EL (cell line): ENCODE measurements around the gene CA5A.

ENCODE experiments used
- DNase-seq: peaks from one replicate; pipeline ENCODE4 v3.0.0-alpha.2; 2016

The CA5A gene

DNA sequence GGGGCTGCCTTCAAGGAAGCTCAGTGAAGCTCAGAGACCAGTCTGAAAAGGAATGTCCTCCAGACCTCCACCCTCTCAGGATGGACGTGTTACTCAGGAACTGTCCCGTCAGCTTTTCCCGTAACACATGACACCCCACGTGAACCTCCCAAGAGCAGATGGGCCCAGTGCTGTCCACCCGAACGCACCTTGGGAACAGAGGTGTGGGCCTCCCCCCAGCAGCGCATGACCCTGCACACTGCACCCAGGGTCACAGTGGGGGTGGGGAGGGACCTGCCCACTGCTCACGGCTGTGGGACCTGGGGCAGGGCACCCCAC, 88.9 kb downstream of the CA5A start:
- DNase-seq = no peak

DNA sequence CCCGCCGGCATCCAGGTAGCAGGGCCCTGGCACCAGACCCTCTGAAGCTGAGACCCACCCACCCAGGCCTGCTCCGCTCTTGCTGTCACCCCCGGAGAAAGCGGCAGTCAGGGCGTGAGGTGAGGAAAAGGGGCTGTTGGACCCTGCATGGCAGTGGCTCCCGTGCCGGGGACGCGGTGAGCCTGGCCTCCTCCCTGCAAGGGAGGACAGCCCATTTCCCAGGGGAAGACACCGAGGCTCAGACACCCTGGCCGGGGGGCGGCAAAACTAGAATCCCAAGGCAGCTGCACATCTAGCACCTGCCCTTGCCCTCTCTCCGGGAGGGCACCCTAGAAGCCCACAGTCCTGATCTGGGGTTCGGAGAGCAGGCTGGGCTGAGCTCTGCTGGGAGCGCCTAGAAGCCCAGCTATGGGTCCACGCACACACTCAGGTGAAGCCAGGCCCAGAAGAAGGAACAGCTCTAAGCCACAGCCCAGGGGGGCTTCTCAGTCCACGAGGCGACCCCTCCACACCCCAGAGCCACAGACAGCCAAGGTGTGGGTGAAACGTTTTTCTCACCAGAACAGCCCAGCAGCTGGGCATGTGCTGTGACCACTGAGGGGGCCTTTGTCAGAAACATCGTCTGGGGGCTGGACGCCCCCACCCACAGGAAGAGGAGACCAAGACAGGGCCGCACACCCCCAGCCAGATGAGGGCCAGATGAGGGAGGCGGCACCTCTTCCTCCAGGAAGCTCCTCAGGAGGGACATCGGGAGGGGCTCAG, 89.4 kb downstream of the CA5A start:
- DNase-seq = no peak

DNA sequence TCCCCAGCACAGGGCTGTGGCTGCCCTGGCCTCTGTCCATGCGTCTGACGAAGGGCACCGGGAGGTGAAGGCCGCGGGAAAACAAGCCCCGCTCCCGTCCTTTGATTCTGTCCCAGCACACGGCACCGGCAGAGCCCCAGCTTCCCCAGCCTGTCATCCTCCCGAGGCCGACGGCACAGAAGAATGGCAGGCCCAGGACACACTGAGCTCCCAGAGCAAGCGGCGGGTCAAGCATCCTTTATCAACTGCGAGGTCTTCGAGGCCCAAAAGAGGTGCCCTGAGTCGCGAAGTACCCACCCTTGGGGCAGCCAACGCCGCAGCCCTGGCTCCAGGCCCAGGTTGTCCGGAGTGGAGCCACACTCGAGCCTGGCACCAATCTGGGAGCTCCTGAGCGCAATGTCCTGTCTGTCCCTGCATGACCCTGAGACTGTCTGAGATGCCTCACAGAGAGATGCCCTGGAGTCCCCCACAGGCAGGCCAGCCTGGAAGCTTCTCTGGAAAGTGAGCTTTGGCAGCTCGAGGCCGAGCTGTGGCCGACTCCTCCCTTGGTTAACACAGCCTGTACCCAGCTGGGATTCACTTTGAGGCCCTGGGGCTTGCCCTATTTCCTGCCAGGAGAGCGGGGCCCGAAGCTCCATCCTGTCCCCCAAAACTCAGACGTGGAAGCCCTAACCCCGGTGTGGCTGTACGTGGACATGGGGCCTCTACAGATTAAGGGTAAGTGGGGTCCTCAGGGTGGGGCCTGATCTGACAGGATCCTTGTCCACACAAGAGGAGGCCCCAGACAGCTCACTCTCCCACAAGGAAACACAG, 90.3 kb downstream of the CA5A start:
- DNase-seq = no peak

DNA sequence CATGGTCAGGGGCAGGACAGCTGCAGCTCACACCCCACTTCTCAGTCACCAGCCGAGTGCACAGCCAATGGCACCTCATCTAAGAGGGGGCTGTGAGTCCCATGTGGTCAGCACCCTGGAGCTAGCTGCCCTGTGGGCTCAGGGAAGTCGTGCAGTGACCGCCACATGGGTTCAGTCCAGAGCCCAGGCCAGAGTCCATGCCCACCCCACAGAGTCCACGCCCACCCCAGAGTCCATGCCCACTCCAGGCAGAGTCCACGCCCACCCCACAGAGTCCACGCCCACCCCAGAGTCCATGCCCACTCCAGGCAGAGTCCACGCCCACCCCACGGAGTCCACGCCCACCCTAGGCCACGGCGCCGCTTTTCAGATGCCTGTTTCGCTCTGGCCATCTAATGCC, 91.1 kb downstream of the CA5A start:
- no peak for DNase-seq

DNA sequence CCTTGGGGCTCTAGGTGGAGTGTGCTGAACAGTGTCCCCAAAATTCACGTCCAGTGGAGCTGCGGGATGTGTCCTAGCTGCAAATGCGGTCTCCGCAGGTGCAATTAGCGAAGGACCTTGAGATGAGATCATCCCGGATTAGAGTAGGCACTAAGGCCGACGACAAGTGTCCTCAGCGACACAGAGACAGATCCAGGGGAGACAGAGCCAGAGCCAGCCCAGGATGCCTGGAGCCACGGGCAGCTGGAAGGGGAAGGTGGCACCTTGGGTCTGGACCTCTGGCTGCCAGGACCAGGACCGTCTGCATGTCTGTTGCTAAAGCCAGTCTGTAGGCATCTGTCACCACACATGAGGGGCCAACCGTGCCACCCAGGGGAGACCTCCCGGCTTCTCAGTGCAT, 91.5 kb downstream of the CA5A start:
- no peak for DNase-seq

DNA sequence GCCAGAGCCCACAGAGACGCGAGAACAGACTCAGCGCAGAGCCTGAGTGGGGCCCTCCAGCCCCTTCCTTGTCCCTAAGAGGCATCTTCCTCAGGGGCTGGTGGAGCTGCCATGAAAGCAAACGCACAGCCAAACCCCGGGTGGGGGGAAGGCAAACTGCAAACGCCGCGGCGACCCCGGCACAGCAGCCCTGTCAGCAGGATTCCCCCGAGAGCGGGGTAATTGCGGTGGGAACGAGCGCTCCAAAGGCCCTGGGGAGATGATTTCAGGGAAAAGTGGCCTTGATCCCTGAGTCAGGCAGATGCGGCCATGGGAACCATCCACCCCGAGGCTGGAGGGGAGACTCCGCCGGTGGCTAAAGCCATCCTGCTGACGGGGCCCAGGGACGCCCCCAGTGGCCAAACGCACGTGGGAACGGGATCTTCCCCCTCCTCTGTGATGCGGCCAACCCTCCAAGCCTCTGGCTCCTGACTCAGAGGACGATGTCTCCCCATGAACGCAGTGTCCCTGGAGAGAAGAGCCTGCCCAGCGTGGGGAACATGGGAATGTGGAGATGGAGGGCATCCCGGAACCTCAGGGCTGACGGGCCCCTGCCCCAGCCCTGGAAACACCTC, 92.1 kb downstream of the CA5A start:
- no peak for DNase-seq

DNA sequence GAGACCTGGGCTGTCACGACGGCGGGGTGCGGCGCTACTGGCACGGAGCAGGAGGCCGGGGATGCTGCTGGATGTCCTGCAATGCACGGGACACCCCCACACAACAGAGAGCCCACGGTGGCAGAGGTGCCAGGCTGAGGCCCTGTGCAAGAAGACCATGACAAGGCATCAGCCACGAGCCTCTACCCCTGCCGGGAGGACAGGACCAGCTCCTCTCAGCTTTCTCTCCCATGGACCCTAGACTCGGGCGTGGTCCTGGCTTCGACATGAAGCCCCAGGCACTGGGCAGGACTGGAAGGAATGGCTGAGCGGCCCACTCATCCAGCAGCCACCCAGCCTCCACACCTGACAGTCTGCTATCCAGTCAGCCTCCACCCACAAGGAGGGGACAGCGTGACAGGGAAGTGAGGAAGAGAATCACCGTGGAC, 92.6 kb downstream of the CA5A start:
- DNase-seq = no peak

DNA sequence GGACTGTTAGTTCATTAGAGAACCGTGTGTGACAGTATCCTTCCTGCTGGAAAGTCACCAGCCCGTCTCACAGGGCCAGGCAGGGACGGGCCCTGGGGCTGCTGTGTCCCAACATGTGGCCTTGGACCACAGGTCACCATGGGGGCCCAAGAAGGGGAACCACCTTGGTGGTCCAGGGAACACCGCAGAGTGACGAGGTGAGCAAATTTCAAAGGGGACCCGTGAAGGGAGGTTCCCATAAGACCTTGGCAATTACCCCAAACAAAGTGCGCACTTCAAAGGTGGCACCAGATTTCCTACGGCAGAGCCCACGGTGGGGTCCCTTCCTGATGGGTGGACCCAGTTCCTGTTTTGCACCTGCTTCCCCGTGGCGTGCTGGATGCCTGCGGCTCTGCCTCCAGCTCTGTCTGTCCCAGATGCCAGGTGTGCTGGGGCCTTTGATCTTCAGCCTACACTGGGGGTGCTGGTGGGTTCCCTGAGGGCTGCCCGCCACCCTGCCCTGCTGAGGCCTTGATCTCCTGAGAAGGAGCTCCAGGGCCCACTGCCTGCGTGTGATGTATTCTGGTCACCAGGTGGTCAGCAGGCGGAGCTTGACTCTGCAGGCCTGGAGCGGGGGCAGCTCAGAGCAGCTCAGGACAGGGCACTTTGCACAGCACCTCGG, 94.0 kb downstream of the CA5A start:
- no peak for DNase-seq

DNA sequence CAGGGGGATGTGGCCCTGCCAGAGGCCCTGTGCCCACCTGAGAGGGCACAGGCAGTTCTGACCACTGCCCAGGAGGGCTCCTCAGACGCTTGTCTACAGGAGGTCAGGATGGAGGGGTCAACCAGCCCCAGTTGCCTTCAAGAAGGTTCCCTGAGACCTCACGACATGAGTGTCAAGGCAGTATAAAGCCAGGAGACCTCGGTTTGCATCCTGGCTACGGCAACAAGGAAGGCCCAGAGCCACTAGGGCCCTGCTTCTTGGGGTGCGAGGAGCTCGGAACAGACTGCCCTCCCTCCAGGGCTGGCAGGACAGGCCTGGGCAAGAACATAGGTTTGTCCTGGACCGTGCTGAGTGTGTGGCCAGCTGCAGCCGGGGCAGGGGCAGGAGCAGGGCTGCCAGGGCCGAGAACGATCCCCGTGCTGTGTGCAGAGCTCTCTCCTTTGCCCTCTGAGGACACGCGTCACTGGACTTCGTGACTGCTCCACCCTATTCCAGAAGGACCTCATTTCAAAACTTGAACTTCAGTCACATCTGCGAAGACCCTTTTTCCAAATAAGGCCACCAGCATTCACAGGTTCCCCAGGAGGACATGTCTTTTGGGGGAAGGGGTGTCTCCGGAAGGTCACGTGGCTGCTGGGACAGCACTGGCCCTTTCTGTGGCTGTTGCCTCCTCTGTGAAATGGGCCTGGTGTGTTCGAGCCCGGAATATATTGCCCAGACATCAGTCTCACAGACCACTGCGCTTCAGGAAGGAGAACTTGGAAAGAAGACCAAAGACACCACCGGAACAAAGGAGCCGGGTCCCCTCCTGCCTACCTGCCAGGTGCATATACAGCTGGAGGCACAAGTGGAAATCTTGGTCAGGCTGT, 94.8 kb downstream of the CA5A start:
- DNase-seq = no peak

DNA sequence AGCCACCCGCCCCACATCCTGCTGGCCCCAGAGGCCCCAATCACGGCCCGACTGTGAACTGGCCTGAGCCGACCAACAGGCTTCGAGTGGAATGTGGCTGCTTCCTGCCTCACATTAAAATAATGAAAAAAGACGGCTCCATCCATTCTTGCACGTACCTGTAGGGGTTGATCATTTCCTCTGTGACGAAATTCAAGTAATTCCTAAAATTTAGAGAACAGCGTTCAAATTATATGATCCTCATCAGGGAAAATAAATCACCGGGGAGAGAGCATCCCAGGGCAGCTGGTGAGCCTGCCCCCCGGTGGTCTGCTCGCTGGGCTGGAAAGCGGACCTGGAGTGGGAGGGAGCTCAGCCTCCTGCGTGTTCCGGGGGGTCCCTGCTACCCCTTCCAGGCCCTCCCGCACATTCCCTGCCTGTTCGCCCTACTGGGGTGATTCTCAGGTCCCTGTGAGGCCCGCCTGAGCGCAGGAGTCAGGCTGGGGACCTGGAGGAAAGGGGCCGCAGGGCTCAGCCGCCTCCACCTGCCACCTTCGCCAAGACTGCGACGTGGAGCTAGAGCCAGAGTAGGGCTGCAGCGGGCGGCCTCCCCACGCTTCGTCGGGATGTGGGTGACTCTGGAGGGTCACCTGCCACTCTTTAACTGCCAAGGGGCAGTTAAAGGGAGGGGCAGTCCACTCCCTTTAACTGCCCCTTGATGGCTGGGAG, 95.9 kb downstream of the CA5A start:
- DNase-seq = no peak

DNA sequence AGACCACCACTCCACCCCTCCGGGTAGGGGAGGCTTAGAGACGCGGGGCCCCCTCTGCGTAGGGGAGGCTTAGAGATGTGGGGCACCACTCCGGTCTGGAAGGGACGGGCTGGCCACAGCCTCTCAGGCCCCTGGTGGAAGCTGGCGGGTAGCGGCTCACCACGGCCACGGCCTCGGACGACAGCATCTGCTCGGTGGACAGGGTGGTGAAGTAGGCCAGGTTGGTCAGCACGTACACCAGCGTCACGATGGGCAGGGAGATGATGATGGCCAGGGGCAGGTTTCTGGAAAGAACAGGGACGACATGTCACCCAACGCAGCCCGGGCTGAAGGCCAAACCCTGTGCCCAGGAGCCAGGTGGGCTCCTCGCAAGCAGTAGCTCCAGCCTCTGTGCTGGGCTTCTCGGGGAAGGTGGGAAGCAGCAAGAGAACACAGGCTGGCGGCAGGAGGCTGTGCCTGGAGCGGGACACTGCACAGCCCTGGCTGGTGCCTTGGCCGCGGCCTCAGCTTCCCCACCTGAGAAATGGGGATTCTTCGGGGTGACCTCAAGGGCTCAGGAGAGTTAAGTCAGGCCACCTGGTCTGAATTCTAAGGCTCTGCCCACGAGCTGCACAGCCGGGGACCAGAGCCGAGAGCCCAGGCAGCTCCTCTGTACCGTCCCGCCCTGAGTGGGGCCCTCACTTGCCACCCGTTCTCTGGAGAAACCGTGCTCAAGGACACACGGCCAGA, 96.6 kb downstream of the CA5A start:
- DNase-seq = no peak

DNA sequence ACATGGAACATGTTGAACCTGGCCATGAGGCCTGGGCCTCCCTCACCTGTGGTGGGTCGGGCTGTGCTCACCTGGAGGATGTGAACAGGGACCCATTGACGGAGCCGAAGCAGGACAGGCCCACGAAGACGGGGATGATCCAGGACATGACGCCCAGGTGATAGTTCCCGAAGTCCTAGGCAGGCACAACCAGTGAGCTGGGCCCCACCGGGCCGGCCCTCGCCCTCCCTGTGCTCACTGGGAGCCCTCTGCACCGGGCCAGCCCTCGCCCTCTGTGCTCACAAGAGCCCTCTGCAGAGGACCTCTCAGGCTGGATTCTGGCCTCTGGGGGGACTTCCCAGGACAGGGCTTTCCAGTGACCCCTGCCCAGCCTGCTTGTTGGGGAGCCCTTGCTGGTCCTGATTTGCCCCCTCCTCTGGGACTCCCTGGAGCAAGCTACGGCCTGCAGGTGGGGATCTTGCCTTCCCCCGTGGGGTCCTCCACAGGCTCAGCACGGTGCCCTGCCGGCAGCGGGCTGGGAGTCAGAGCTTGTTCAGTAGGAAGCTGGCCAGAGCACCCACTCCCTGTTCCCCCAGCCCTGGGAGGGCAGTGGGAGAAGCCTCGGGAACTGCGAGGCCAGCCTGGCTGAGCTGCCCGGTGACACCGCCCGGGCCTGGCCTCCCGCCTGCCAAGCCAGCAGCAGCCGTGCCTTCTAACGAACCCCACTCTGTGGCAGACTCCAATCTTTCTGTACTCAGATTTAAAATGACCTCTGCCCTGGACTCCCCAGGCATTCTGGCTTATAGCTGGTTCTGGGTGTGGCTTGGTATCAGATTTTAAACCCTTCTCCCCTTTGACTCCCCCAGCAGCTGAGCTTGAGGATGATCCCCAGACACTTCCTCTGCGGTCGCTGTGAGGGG, 97.4 kb downstream of the CA5A start:
- DNase-seq = no peak
